Activated naive CD4-positive, alpha-beta T cell treated with anti-CD3 and anti-CD28 coated beads, Interleukin-2, amount 50 U/mL, for 72 hours (primary cell): ENCODE data around the gene DCAF8L2. TPM values are rescaled to one million over a fixed set of nuclear protein-coding genes. Genes with fewer than 3 reads are reported as not detected.
"Not testable (repeated sequence)": the region's sequence is repeated elsewhere in the genome, so short reads cannot be mapped to it uniquely, and the experiment has no call there.

Source experiments
- ATAC-seq, 2 donors: fragments of 150-1000 bp; cut with Tn5 transposase; 2 replicates each; pipeline ENCODE4 v1.10.0; 2021; ENCODE audit warnings: mild to moderate bottlenecking in 2 of 2, moderate library complexity in 2 of 2
- DNase-seq, 2 donors: peaks; one replicate each; pipeline ENCODE4 v3.0.0; 2021 to 2022; ENCODE audit warnings: low spot score in 2 of 2
- H3K27ac Mint-ChIP-seq, 2 donors: one replicate each; pipeline ENCODE4 v1.8.0; 2022; ENCODE audit warnings: mild to moderate bottlenecking in 2 of 2, mixed read lengths in 2 of 2
- H3K36me3 Mint-ChIP-seq, 2 donors: one replicate each; pipeline ENCODE4 v1.8.0; 2022; ENCODE audit warnings: mixed read lengths in 2 of 2
- H3K9me3 Mint-ChIP-seq, 2 donors: one replicate each; pipeline ENCODE4 v1.8.0; 2022; ENCODE audit warnings: mixed read lengths in 2 of 2
- total RNA-seq, 2 donors: library from RNA; stranded (reverse); gene quantifications; one replicate each; pipeline ENCODE4 v1.2.3, GENCODE V29; 2022

The DCAF8L2 gene
- not detected for total RNA-seq

- peaks cover 9 to 11% of the 10 kb centered on the region in 2 donors for H3K9me3 Mint-ChIP-seq
- DNase-seq, result no peak
- no peak within 1 kb of the TSS for H3K27ac Mint-ChIP-seq
- ATAC-seq, result no peak
- H3K36me3 Mint-ChIP-seq, result no peaks in the 10 kb centered on the region
Observed at GRCh38 chrX:27590044-27590443, at the start of gene DCAF8L2. DCAF8L2 (plus strand) TSS chrX:27590344; CDS start chrX:27746896, 156,552 bp downstream.

DNA sequence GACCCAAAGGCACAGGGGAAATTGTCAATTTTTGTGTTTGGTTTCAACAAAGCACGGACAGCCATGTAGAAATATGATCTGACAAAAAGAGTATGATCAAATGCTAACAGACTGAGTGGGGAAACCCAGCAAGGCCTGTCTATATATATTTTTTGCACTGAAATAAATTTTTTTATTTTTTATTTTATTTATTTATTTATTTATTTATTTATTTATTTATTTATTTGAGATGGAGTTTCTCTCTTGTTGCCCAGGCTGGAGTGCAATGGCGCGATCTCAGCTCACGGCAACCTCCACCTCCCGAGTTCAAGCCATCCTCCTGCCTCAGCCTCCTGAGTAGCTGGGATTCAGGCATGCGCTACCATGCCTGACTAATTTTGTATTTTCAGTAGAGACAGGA, 49.0 kb upstream of the DCAF8L2 start:
- H3K9me3 Mint-ChIP-seq, H3K36me3 Mint-ChIP-seq, ATAC-seq, H3K27ac Mint-ChIP-seq, DNase-seq: not testable (repeated sequence)

DNA sequence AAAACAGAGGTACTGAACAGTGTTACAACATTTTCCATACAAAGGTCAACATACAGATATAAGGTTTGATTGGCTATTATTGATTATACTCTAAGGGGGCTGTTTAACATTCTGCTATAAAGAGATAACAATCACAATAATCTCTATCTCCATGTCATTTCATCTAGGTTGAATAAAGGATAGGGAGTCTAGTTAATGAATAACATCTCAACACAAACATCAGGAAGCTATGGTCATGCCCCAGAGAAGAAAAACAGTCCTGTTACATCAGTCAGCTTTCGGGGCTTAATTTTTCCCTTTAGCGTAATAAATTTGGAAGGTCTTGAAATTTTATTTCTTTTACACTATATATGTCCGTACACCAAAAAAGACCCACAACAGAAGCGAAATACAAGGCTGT, 41.5 kb upstream of the DCAF8L2 start:
- Mint-ChIP-seq H3K9me3 (peaks cover 0 to 5% of the 10 kb centered on the region in 2 donors), H3K36me3 (no peaks in the 10 kb centered on the region)
- ATAC-seq, result no peak

DNA sequence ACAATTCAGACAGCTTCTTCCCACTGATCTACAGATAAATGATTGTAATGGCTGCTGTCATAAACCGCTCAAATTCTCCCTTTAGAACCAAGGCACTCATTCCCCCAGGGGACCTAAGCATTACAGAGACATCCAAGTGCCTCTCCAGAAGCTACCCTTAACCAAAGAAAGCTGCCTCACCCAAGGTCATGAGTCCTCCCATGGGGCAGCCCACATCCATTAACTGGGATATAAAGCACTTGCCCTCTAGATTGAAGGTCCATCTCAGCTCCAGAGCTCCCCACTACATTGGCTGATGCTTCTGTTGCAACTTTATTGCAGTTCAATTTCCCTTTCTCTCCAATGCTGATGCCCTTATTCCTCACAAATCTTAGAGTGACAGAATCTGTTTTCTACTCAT, 40.5 kb upstream of the DCAF8L2 start:
- ATAC-seq (no peak), DNase-seq (no peak)
- Mint-ChIP-seq H3K9me3 (peaks cover 0 to 5% of the 10 kb centered on the region in 2 donors), H3K36me3 (no peaks in the 10 kb centered on the region), H3K27ac (no peak overlapping the region)

More for the DNA sequence above, 41.5 kb upstream of the DCAF8L2 start:
- DNase-seq, result no peak
- H3K27ac Mint-ChIP-seq, result no peak overlapping the region

- no peaks in the 10 kb centered on the region for H3K36me3 Mint-ChIP-seq
- ATAC-seq (no peak), DNase-seq (no peak)
- no peak overlapping the region for H3K27ac Mint-ChIP-seq
- H3K9me3 Mint-ChIP-seq, result peaks cover 0 to 5% of the 10 kb centered on the region in 2 donors
Observed at GRCh38 chrX:27555514-27555913, 34.6 kb upstream of the DCAF8L2 start.

- Mint-ChIP-seq H3K36me3 (no peaks in the 10 kb centered on the region), H3K27ac (no peak overlapping the region), H3K9me3 (no peaks in the 10 kb centered on the region)
- no peak for DNase-seq
- no peak for ATAC-seq
Observed at GRCh38 chrX:27565992-27566391, 24.2 kb upstream of the DCAF8L2 start.

DNA sequence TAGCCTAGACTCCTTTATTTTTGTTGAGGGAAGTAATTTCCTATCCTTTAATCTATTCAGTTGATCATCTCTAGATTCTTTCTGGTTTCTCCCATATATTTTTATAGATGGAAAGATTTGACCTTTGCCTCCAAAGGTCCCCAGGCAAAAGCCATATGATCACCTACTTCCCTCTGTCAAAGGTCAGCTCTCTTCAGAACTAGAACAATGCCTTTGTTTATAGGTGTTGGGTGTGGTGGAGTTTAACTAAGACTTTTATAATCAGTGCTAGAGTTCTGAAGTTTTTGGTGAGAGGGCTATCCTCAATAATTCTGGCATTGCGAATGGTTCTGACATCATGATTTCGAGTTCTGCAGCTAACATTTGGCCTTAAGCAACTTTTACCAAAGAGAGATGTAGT, 19.0 kb upstream of the DCAF8L2 start:
- Mint-ChIP-seq H3K9me3 (no peaks in the 10 kb centered on the region), H3K36me3 (no peaks in the 10 kb centered on the region), H3K27ac (no peak overlapping the region)
- ATAC-seq (no peak), DNase-seq (no peak)

GRCh38 chrX:27575565-27575964, 14.6 kb upstream of the DCAF8L2 start:
- H3K36me3 Mint-ChIP-seq, result no peaks in the 10 kb centered on the region

GRCh38 chrX:27583976-27584375, 6.2 kb upstream of the DCAF8L2 start:
- Mint-ChIP-seq H3K36me3 (no peaks in the 10 kb centered on the region), H3K9me3 (peaks cover 5 to 6% of the 10 kb centered on the region in 2 donors), H3K27ac (no peak overlapping the region)
- DNase-seq (no peak), ATAC-seq (no peak)

More at GRCh38 chrX:27575565-27575964, 14.6 kb upstream of the DCAF8L2 start:
- DNase-seq, result no peak
- Mint-ChIP-seq H3K27ac (no peak overlapping the region), H3K9me3 (no peaks in the 10 kb centered on the region)
- ATAC-seq, result no peak

GRCh38 chrX:27591938-27592337, 1.8 kb downstream of the DCAF8L2 start:
- Mint-ChIP-seq H3K9me3 (peaks cover 4 to 6% of the 10 kb centered on the region in 2 donors), H3K27ac (no peak overlapping the region), H3K36me3 (no peaks in the 10 kb centered on the region)
- ATAC-seq (no peak), DNase-seq (no peak)

DNA sequence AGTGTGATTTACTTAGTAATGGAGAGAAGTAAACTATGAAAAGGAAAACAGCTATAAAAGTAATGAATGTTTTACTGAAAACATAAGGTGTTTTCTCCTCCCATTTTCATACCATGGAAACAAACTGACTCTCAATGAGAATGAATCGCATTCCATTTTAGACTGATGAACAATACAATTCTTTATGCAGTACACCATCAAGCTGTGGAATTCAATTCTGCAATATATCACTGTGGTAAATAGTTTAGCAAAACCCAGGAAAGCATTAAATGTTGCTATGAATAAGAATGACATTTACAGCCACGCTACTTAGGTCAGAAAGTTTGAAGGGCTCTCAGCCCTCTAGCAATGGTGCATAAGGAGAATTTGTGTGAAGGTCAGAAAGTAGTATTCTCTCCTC, 7.4 kb downstream of the DCAF8L2 start:
- Mint-ChIP-seq H3K36me3 (no peaks in the 10 kb centered on the region), H3K27ac (no peak overlapping the region), H3K9me3 (peaks cover 4 to 6% of the 10 kb centered on the region in 2 donors)
- ATAC-seq, result no peak
- no peak for DNase-seq

DNA sequence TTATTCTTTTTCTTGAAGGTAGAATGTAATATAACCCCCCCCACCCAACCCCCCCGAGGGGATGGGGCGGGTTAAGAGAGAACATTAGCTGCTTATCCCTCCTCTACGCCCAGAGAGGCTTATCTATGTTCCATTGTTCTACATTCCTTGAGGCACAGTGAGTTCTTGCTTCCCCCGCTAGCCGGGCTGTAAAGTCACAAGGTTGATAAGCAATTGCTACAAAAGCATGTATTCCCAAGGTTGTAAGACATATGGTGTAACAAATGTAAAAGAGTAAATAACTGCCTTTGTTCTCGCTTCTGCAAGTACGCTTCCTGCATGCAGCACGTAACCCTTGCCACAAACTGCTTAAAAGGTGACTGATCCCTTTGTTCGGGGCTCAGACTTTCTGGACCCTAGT, 8.2 kb downstream of the DCAF8L2 start:
- ATAC-seq (no peak), DNase-seq (no peak)
- Mint-ChIP-seq H3K9me3 (peaks cover under 1 to 2% of the 10 kb centered on the region in 2 donors), H3K27ac (no peak overlapping the region), H3K36me3 (no peaks in the 10 kb centered on the region)

- H3K27ac Mint-ChIP-seq, result no peak overlapping the region
- no peaks in the 10 kb centered on the region for H3K9me3 Mint-ChIP-seq
- no peak for ATAC-seq
- no peak for DNase-seq
- no peaks in the 10 kb centered on the region for H3K36me3 Mint-ChIP-seq
Observed at GRCh38 chrX:27599928-27600327, 9.8 kb downstream of the DCAF8L2 start.

DNA sequence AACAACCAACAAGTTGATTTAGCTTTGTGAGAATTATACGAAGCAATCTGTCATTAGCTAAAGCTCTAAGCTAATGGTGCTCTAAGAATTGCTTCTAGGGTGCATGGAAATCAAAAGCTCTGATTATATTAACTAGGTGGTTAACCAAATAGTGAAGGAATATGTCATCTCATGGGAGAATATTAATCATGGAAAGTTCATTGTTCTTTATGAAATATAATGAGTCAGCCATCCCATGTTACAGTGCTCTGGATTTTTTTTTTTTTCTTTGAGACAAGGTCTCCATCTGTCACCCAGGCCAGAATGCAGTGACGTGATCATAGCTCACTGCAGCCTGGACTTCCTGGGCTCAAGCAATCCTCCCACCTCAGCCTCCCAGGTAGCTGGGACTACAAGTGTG, 10.5 kb downstream of the DCAF8L2 start:
- no peaks in the 10 kb centered on the region for H3K9me3 Mint-ChIP-seq
- no peak overlapping the region for H3K27ac Mint-ChIP-seq
- no peaks in the 10 kb centered on the region for H3K36me3 Mint-ChIP-seq
- ATAC-seq, result no peak
- DNase-seq, result no peak

- H3K9me3 Mint-ChIP-seq, result peaks cover 0 to 4% of the 10 kb centered on the region in 2 donors
Observed at GRCh38 chrX:27608671-27609070, 18.5 kb downstream of the DCAF8L2 start.

GRCh38 chrX:27619459-27619858, 29.3 kb downstream of the DCAF8L2 start:
- no peak for DNase-seq
- peaks cover 0 to 4% of the 10 kb centered on the region in 2 donors for H3K36me3 Mint-ChIP-seq
- no peak for ATAC-seq
- no peaks in the 10 kb centered on the region for H3K9me3 Mint-ChIP-seq
- no peak overlapping the region for H3K27ac Mint-ChIP-seq

More at GRCh38 chrX:27608671-27609070, 18.5 kb downstream of the DCAF8L2 start:
- H3K36me3 Mint-ChIP-seq, result no peaks in the 10 kb centered on the region
- no peak overlapping the region for H3K27ac Mint-ChIP-seq
- no peak for DNase-seq
- no peak for ATAC-seq

DNA sequence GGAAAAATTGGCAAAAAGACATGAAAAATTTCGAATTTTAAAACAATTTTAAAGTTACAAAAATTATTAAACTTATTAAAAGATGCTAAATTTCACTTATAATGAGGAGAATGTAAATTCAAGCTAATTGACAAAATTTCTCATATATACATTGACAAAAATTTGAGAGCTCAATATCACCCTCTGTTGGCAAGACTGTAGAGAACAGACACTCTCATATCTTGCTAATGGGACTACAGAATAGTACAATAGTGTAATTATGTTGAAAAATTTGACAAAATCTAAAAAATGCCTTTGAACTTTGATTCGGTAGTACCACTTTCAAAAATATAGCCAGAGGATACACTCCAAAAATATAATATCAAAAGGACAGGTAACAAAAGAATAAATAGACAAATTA, 29.8 kb downstream of the DCAF8L2 start:
- no peak for DNase-seq
- no peaks in the 10 kb centered on the region for H3K36me3 Mint-ChIP-seq
- ATAC-seq, result no peak
- no peak overlapping the region for H3K27ac Mint-ChIP-seq
- H3K9me3 Mint-ChIP-seq, result no peaks in the 10 kb centered on the region

DNA sequence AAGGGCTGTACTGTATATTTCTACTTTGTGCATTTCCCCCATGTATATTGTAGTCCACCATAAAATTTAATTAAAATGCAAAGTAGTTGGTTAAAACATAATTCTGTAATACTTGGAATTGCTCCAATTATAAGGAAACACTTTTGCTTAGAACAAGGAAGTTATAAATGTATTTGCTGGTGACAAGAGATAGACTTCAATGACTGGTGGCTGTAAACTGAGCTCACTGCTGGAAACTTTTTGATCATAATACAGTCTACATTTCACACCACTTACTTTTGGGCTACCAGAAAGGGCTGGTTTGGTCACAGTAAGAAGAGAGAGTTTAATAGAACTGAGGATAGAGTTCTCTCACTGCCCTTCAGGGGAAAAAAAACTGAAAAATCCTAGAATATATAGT, 32.7 kb downstream of the DCAF8L2 start:
- no peak for DNase-seq
- no peaks in the 10 kb centered on the region for H3K36me3 Mint-ChIP-seq
- peaks cover 0 to 3% of the 10 kb centered on the region in 2 donors for H3K9me3 Mint-ChIP-seq
- no peak for ATAC-seq
- no peak overlapping the region for H3K27ac Mint-ChIP-seq

GRCh38 chrX:27626066-27626465, 35.9 kb downstream of the DCAF8L2 start:
- H3K27ac Mint-ChIP-seq, result no peak overlapping the region
- ATAC-seq (no peak), DNase-seq (no peak)
- H3K9me3 Mint-ChIP-seq, result peaks cover 4 to 8% of the 10 kb centered on the region in 2 donors
- H3K36me3 Mint-ChIP-seq, result no peaks in the 10 kb centered on the region
